ENCODE results near the gene CMIP. TPM values are rescaled to one million over a fixed set of nuclear protein-coding genes. Genes with fewer than 3 reads are reported as not detected.
A peak's percentile ranks its signal among the peaks of the same experiment; 100 is the strongest.

The CMIP gene
- total RNA-seq, 2 donors from 2014 or later = 28.5 to 57.5 TPM

- H3K4me3 Mint-ChIP-seq = peak overlapping the region; percentile 99
- H3K4me1 Mint-ChIP-seq = peaks cover 40% of the 10 kb centered on the region
- ATAC-seq (replicated peaks) = no peak
- H3K36me3 Mint-ChIP-seq (ENCODE audit: low read depth) = peaks cover 34% of the 10 kb centered on the region
- H3K27me3 Mint-ChIP-seq = no peaks in the 10 kb centered on the region
- no peak overlapping the region for H3K27ac Mint-ChIP-seq
- peaks cover 5% of the 10 kb centered on the region for H3K9me3 Mint-ChIP-seq
Observed at GRCh38 chr16:81448154-81449131, 3.8 kb downstream of the CMIP start.

GRCh38 chr16:81449241-81449640 is 4.6 kb downstream of the CMIP start:
- Mint-ChIP-seq H3K4me1 (peaks cover 40% of the 10 kb centered on the region), H3K36me3 (ENCODE audit: low read depth) (peaks cover 34% of the 10 kb centered on the region), H3K27ac (no peak overlapping the region), H3K9me3 (peaks cover 5% of the 10 kb centered on the region), H3K4me3 (peak overlapping the region; percentile 29), H3K27me3 (no peaks in the 10 kb centered on the region)
- ATAC-seq (replicated peaks) = no peak

- H3K27ac Mint-ChIP-seq = no peak overlapping the region
- H3K27me3 Mint-ChIP-seq = no peaks in the 10 kb centered on the region
Observed at GRCh38 chr16:81449899-81450608, 5.4 kb downstream of the CMIP start.

GRCh38 chr16:81450783-81451491 is 6.3 kb downstream of the CMIP start:
- ATAC-seq (replicated peaks) = peak; percentile 56
- H3K36me3 Mint-ChIP-seq (ENCODE audit: low read depth) = peaks cover 35% of the 10 kb centered on the region
- peak overlapping the region; percentile 85 for H3K4me3 Mint-ChIP-seq
- H3K9me3 Mint-ChIP-seq = peaks cover 5% of the 10 kb centered on the region
- no peaks in the 10 kb centered on the region for H3K27me3 Mint-ChIP-seq
- peak overlapping the region; percentile 94 for H3K27ac Mint-ChIP-seq
- peaks cover 44% of the 10 kb centered on the region for H3K4me1 Mint-ChIP-seq

More at GRCh38 chr16:81449899-81450608, 5.4 kb downstream of the CMIP start:
- peaks cover 46% of the 10 kb centered on the region for H3K4me1 Mint-ChIP-seq
- peak overlapping the region; percentile 85 for H3K4me3 Mint-ChIP-seq
- peaks cover 5% of the 10 kb centered on the region for H3K9me3 Mint-ChIP-seq
- peaks cover 34% of the 10 kb centered on the region for H3K36me3 Mint-ChIP-seq (ENCODE audit: low read depth)
- no peak for ATAC-seq (replicated peaks)

- H3K27ac Mint-ChIP-seq = peak overlapping the region; percentile 94
- H3K27me3 Mint-ChIP-seq = no peaks in the 10 kb centered on the region
- H3K4me3 Mint-ChIP-seq = peak overlapping the region; percentile 85
- H3K4me1 Mint-ChIP-seq = peaks cover 34% of the 10 kb centered on the region
- H3K9me3 Mint-ChIP-seq = peaks cover 5% of the 10 kb centered on the region
- peaks cover 30% of the 10 kb centered on the region for H3K36me3 Mint-ChIP-seq (ENCODE audit: low read depth)
- ATAC-seq (replicated peaks) = peak; percentile 84
Observed at GRCh38 chr16:81451753-81452680, 7.4 kb downstream of the CMIP start.

GRCh38 chr16:81453091-81453728 is 8.6 kb downstream of the CMIP start:
- H3K27me3 Mint-ChIP-seq = no peaks in the 10 kb centered on the region
- peaks cover 34% of the 10 kb centered on the region for H3K4me1 Mint-ChIP-seq
- peaks cover 5% of the 10 kb centered on the region for H3K9me3 Mint-ChIP-seq
- peak overlapping the region; percentile 94 for H3K27ac Mint-ChIP-seq
- ATAC-seq (replicated peaks) = no peak
- H3K36me3 Mint-ChIP-seq (ENCODE audit: low read depth) = peaks cover 38% of the 10 kb centered on the region
- peak overlapping the region; percentile 85 for H3K4me3 Mint-ChIP-seq

GRCh38 chr16:81454044-81454443 is 9.4 kb downstream of the CMIP start:
- peaks cover 40% of the 10 kb centered on the region for H3K4me1 Mint-ChIP-seq
- H3K4me3 Mint-ChIP-seq = no peak overlapping the region
- H3K27ac Mint-ChIP-seq = no peak overlapping the region
- peaks cover 44% of the 10 kb centered on the region for H3K36me3 Mint-ChIP-seq (ENCODE audit: low read depth)
- ATAC-seq (replicated peaks) = no peak
- H3K9me3 Mint-ChIP-seq = peaks cover 5% of the 10 kb centered on the region
- H3K27me3 Mint-ChIP-seq = no peaks in the 10 kb centered on the region

- Mint-ChIP-seq H3K9me3 (peaks cover 5% of the 10 kb centered on the region), H3K36me3 (ENCODE audit: low read depth) (peaks cover 45% of the 10 kb centered on the region), H3K27me3 (no peaks in the 10 kb centered on the region), H3K27ac (no peak overlapping the region), H3K4me1 (peaks cover 38% of the 10 kb centered on the region), H3K4me3 (no peak overlapping the region)
- no peak for ATAC-seq (replicated peaks)
Observed at GRCh38 chr16:81455006-81455405, 10.4 kb downstream of the CMIP start.

GRCh38 chr16:81455720-81456494 is 11.3 kb downstream of the CMIP start:
- peaks cover 36% of the 10 kb centered on the region for H3K4me1 Mint-ChIP-seq
- H3K9me3 Mint-ChIP-seq = peaks cover 8% of the 10 kb centered on the region
- no peak overlapping the region for H3K27ac Mint-ChIP-seq
- peaks cover 48% of the 10 kb centered on the region for H3K36me3 Mint-ChIP-seq (ENCODE audit: low read depth)
- H3K4me3 Mint-ChIP-seq = no peak overlapping the region
- H3K27me3 Mint-ChIP-seq = no peaks in the 10 kb centered on the region
- ATAC-seq (replicated peaks) = no peak

GRCh38 chr16:81456523-81457325 is 12.1 kb downstream of the CMIP start:
- Mint-ChIP-seq H3K27ac (no peak overlapping the region), H3K27me3 (no peaks in the 10 kb centered on the region), H3K36me3 (ENCODE audit: low read depth) (peaks cover 40% of the 10 kb centered on the region), H3K9me3 (peaks cover 3% of the 10 kb centered on the region), H3K4me3 (no peak overlapping the region), H3K4me1 (peaks cover 29% of the 10 kb centered on the region)
- ATAC-seq (replicated peaks) = no peak

- peaks cover 32% of the 10 kb centered on the region for H3K36me3 Mint-ChIP-seq (ENCODE audit: low read depth)
- H3K9me3 Mint-ChIP-seq = peaks cover 3% of the 10 kb centered on the region
- H3K27me3 Mint-ChIP-seq = no peaks in the 10 kb centered on the region
- no peak overlapping the region for H3K4me3 Mint-ChIP-seq
- no peak overlapping the region for H3K27ac Mint-ChIP-seq
- peak; percentile 52 for ATAC-seq (replicated peaks)
- H3K4me1 Mint-ChIP-seq = peaks cover 21% of the 10 kb centered on the region
Observed at GRCh38 chr16:81457326-81458133, 12.9 kb downstream of the CMIP start.
